ENCODE results near the gene PSMA7. TPM values are rescaled to one million over a fixed set of nuclear protein-coding genes. Genes with fewer than 3 reads are reported as not detected.

The PSMA7 gene
- total RNA-seq, result 366 and 432 TPM in 2 replicates

GRCh38 chr20:62143081-62143956 lies at the start of gene PSMA7, which contains the start of gene SS18L1:
Gene PSMA7, minus strand, starts transcription at chr20:62143394. Its CDS starts 91 bp downstream, at chr20:62143303.
Gene SS18L1, plus strand, starts transcription at chr20:62143769. Its CDS starts 52 bp downstream, at chr20:62143821.

GRCh38 chr20:62182469-62183425 lies 39.6 kb upstream of the PSMA7 start, which contains the start of gene MTG2:
Gene MTG2, plus strand, starts transcription at chr20:62183028. Its CDS starts 10,393 bp downstream, at chr20:62193421.

GRCh38 chr20:62121776-62122653 lies 21.2 kb downstream of the PSMA7 start, which contains the start of gene LSM14B:
Gene LSM14B, plus strand, starts transcription at chr20:62122475. Its CDS starts 192 bp downstream, at chr20:62122667.

Other genes starting within 250 kb of the PSMA7 start
- 3.4 and 4.9 TPM in 2 replicates for gene TAF4, start 77.5 kb downstream of the PSMA7 start, total RNA-seq
- gene LSM14B, start 20.9 kb downstream of the PSMA7 start, total RNA-seq, result 39.0 and 48.4 TPM in 2 replicates
- 9.4 and 12.8 TPM in 2 replicates for gene SS18L1, start 375 bp upstream of the PSMA7 start, total RNA-seq
- 16.8 and 23.4 TPM in 2 replicates for gene MTG2, start 39.6 kb upstream of the PSMA7 start, total RNA-seq
- gene HRH3, start 76.9 kb upstream of the PSMA7 start, total RNA-seq, result not detected in 2 replicates
- 45.6 and 48.4 TPM in 2 replicates for gene OSBPL2, start 95.1 kb upstream of the PSMA7 start, total RNA-seq
- 152 and 180 TPM in 2 replicates for gene ADRM1, start 159.6 kb upstream of the PSMA7 start, total RNA-seq
- gene LAMA5, start 223.9 kb upstream of the PSMA7 start, total RNA-seq, result 85.3 and 124 TPM in 2 replicates
- 756 and 909 TPM in 2 replicates for gene RPS21, start 243.7 kb upstream of the PSMA7 start, total RNA-seq